A673 (cell line): ENCODE measurements around the gene GRWD1.

Source experiments
- CTCF ChIP-seq: fragments of 300-800, 200-600 bp; sonication (generic); conservative IDR thresholded peaks from 2 replicates; pipeline ENCODE4 v1.5.1; 2017; ENCODE audit warnings: low read depth, mild to moderate bottlenecking, antibody characterized with exemption, low read length, moderate library complexity, mixed read lengths
- EZH2 ChIP-seq: fragments of 200-600 bp; sonication (generic); IDR thresholded peaks from 2 replicates; pipeline ENCODE4 v1.6.1; 2017; ENCODE audit warnings: borderline replicate concordance, low read depth, mild to moderate bottlenecking, mixed read lengths, antibody characterized with exemption, low read length; ENCODE audit not compliant: poor library complexity, severe bottlenecking

GRCh38 chr19:48470856-48471255, 25.1 kb downstream of the GRWD1 start:
- no peak for TF ChIP-seq CTCF
- no peak for TF ChIP-seq EZH2
